ENCODE measurements around the gene MPC1L.
A peak's percentile ranks its signal among the peaks of the same experiment; 100 is the strongest.

The MPC1L gene

GRCh38 chrX:40632199-40632598 lies 9.0 kb downstream of the MPC1L start:
- no peak for DNase-seq

- DNase-seq, result no peak
These were observed 14.5 kb downstream of the MPC1L start for GRCh38 chrX:40637687-40638086.

- DNase-seq, result no peak
These were observed 20.9 kb downstream of the MPC1L start for GRCh38 chrX:40644176-40644575.

GRCh38 chrX:40644821-40645358 lies 21.7 kb downstream of the MPC1L start:
- DNase-seq, result no peak

DNA sequence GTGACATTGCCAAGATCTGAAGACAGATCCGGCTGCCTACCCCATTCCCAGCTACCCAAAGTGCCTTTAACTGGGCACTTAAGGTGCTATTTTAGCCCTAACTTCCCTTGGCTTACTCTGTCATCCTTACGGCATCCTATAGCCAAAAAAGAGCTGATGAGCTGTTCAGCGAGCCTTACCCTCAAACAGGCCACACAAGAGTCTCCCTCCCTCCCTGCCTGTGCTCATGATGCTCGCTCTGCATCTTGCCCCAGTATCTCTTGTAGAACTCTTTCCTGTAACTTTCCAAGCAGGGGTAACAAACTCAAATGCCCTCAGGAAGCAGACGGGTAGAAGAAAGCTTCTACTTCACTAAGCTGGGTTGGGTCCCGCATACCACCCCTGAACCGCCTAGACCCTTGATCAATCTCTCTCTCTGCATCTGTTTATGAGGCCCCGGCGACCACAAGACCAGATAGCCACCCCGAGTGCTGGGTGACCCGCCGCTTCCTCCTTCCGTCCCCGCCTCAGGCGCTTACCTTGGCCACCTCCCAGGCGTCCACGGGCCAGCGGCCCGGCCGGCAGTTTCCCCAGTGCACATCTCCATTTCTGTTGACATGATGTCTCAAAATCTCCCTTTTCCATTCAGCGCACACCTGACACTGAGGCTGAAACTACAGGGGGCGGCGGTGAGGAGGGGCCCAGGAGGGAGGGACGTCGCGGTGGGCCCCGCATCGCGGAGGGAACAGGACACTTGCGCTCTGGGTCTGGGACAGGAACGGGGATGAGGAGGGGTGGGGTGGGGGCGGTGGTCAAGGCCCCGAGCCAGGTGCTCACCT lies 23.5 kb downstream of the MPC1L start:
- no peak for DNase-seq

DNA sequence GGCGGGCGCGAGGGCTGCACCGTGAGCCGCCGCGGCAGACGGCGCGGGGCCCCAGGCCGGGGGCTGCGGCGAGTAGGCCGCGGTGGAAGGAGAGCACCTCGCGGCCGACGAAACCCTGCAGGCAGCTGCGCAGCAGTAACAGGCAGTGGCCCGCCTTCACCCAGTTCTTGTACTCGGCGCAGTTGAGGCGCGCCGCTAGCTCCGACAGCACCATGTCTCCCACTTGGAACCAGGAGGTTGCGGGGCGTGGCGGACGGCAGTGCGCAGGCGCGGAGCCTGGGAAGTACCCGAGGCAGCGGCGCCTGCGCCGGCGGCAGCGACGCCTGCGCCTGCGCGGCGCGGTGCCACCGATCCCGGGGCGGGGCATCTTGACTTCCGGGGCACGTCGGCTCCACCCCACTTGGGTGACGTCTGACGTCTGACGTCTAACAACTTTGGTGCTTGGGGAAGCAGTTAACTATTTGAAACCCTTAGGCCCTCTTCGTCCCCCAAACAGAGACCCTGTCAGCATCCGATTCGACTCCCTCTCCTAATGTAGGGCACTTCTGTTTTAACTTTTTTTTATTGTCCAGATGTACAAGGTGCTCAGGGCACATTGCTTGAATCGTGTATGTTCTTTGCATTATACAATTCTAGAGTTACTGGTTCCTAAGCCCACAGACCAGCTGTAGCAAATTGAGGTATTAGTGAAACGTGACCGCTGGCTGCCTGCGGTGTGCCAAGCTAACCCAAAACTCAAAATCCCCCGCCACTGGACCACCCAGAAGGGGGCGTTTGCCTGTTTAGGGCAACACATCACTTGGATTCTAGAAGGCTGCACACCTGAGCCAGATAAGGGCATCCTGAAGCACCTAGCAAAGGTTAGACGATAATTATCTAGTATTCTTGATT lies 24.3 kb downstream of the MPC1L start, which contains the start of gene CXorf38:
Gene CXorf38 (minus strand): TSS at position 255 of the 891 bp plus-strand sequence. CDS start 41 bp downstream, at position 214.
- DNase-seq, result peak; percentile 48

DNA sequence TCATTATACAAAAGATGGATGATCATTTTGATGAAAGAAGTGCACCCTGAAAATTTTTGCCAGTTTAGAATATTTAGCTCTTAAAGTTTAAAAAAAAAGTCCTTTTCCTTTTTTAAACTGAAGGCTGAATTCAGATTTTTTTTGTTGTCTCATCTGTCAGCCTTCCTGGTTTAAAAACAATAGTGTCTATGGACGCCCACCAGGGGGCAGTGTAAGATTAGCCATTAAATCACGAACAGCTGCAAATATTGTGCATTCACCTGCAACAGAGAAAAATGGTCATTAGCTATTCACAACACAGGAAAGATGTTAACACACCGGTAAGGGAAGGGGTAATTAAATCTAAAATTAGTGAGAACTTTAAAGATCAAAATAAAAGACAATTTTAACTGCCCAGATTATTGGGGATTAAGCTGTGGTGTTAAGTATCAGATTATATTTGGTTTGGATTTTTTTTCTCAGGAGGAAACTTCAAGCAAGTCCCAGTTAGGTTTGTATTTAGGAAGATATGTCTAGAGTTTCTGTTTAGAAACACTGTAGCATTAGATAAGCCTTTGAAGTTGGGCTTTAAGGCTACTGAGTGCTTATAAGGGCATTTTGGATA lies 28.5 kb downstream of the MPC1L start:
- DNase-seq, result peak; percentile 15

DNA sequence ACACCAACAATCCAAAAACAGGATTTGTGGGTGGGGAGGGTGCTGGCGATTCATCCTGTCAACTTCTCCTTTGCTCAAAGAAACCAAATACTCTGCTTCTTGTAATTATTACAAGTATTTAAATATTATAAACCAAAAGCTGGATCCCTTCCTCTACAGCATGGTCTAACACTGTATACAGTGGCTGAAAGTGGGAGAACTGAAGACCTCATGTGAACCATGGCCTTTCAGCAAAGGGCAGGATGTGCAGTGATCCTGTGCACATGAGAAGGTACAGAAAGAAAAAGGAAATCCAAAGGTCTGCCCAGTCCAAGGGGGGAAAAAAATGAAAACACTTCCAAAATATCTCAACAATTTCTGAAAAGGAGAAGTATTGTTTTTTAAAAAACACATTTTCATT lies 29.4 kb downstream of the MPC1L start:
- DNase-seq, result no peak

DNA sequence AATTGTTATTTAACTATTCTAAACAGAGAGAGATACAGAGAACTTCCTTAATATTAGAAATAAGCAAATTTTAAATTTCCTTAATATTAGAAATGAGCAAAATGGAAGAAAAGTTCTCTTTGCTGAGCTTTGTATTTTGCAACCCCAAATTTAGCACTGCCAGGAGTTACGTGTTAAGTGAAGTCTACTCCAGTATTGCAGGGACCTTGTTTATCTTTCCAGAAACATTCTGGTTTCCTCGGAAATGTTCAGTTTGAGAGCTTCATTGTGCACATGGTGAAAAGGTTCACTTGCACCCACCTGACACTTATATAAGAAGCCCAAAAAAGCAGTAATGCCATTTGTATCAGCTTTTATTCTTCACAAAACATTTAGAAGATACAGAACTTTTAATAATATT lies 30.3 kb downstream of the MPC1L start:
- no peak for DNase-seq

- DNase-seq, result no peak
These were observed 37.2 kb downstream of the MPC1L start for GRCh38 chrX:40660381-40660780.

DNA sequence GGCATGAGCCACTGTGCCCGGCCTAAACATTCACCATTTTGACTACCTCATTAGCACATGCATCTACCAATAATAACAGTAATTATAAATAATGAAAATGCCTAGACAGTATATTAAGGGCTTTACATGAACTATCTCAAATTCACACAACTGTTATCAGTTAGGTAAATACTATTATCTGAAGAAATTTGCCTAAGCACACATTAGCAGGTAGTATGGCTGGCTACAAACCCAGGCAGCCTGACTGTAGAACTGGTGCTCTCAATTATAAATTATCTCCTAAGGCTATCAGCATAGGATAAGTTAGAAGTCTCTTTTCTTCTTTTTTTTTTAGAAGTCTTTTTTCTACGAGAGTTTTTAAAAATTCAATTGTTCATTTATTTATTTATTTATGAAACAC lies 38.3 kb downstream of the MPC1L start:
- no peak for DNase-seq

DNA sequence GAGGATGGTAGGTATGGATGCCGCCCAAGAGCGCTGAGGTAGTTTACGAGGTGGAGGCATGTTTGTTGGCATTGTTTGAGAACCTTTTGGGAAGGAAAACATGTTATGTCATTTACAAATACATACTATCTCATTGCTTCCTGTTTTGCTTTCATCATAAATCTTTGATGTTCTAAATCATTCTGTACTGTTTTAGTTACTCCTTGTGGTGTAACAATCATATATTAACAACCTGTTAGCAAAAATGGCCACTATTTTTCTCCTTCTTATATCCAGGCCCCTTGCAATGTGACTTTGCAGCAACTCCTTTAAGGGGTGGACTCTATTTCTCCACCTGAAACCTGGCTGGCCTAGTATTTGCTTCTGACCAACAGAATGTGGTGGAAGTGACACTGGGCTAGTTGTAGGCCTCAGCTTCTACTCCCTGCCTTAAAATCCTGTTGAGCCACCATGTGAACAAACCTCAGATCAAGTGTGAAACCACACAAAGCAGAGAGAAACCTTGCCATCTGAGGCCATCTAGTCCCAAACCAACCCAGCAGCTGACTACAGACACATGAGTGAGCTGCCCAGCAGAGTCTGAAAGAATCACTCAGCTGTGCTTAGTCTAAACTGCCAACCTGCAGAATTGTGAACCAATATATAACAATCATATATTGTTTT lies 40.0 kb downstream of the MPC1L start:
- no peak for DNase-seq

DNA sequence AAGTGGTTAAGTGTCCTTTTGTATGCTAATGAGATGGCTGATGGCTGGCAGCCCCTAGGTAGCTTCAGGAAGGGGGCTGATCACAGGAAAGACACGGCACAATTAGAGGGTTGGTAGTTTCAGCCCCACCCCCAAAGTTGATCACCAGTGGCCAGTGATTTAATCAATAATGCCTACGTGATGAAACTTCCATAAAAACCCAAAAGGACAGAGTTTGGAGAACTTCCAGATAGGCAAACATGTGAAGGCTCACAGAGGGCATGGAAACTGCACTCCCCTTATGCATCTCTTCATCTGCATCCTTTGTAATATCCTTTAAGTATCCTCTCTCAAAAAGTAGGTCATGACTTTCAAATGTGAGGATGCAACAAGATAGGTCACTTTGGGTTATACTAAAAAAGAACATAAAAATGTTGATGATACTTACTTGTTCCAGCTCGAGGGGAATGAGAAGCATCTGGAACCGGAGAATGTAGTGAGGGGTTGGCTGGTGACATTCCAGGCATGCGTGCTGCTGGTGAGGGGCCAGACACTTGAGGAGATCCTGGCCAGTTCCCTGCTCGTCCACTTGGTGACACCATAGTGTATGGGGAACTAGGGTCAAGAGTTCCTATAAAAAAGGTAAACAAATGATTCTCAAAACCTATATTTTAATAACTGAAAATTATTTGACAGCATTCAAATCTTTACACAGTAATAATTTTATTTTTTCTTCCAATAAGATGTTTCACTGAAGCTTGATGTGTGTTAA lies 40.8 kb downstream of the MPC1L start:
- DNase-seq, result no peak

- no peak for DNase-seq
These were observed 47.9 kb downstream of the MPC1L start for GRCh38 chrX:40671126-40671525.
